ENCODE measurements around the gene DHX40.

Gene DHX40

GRCh38 chr17:59641799-59642484 is 76.5 kb downstream of the DHX40 start:
- Histone ChIP-seq H4K20me1 (ENCODE audit: insufficient read depth, low read length) (peaks cover 80% of the 10 kb centered on the region), H3K9ac (ENCODE audit: low read length) (no peak overlapping the region), H3K4me3 (ENCODE audit: low read length) (no peak overlapping the region; the same call in 1 of the 2 replicates), H3K27ac (ENCODE audit: low read length) (peak overlapping the region; percentile 21; the same call in 1 of the 2 replicates), H2AFZ (ENCODE audit: low read length) (no peak overlapping the region), H3K4me2 (ENCODE audit: low read depth, low read length) (peak overlapping the region; percentile 48), H3K4me1 (ENCODE audit: low read length) (peaks cover 22% of the 10 kb centered on the region), H3K27me3 (replicated peaks; ENCODE audit: insufficient read depth, low read length) (no peaks in the 10 kb centered on the region), H3K36me3 (replicated peaks; ENCODE audit: insufficient read depth, low read length) (peaks cover 13% of the 10 kb centered on the region; the same call in 1 of the 2 replicates), H3K9me2 (replicated peaks; ENCODE audit: insufficient read depth, low read length) (no peaks in the 10 kb centered on the region), H3K79me2 (ENCODE audit: low read length) (peaks cover 97% of the 10 kb centered on the region), H3F3A (ENCODE audit: insufficient read depth, low read length) (peaks cover 18% of the 10 kb centered on the region), H3K9me3 (replicated peaks; ENCODE audit: insufficient read depth, low read length) (no peaks in the 10 kb centered on the region)
- peak; percentile 85 for DNase-seq
- TF ChIP-seq EZH2phosphoT487 (IDR thresholded peaks at IDR 0.05; ENCODE audit: low read length), result no peak
- TF ChIP-seq EZH2 (optimal IDR thresholded peaks at IDR 0.05; ENCODE audit: low read depth, low read length), result no peak
- TF ChIP-seq CTCF (IDR thresholded peaks at IDR 0.05; ENCODE audit: low read length), result no peak

- Histone ChIP-seq H4K20me1 (ENCODE audit: insufficient read depth, low read length) (peaks cover 84% of the 10 kb centered on the region), H3K9me2 (replicated peaks; ENCODE audit: insufficient read depth, low read length) (no peaks in the 10 kb centered on the region), H3F3A (ENCODE audit: insufficient read depth, low read length) (peaks cover 18% of the 10 kb centered on the region), H3K4me2 (ENCODE audit: low read depth, low read length) (peak overlapping the region; percentile 48), H3K36me3 (replicated peaks; ENCODE audit: insufficient read depth, low read length) (peaks cover 13% of the 10 kb centered on the region; the same call in 1 of the 2 replicates), H3K9me3 (replicated peaks; ENCODE audit: insufficient read depth, low read length) (no peaks in the 10 kb centered on the region), H3K9ac (ENCODE audit: low read length) (no peak overlapping the region), H3K4me3 (ENCODE audit: low read length) (no peak overlapping the region; the same call in 1 of the 2 replicates), H3K79me2 (ENCODE audit: low read length) (peaks cover 98% of the 10 kb centered on the region), H3K27me3 (replicated peaks; ENCODE audit: insufficient read depth, low read length) (no peaks in the 10 kb centered on the region), H3K4me1 (ENCODE audit: low read length) (peaks cover 22% of the 10 kb centered on the region), H3K27ac (ENCODE audit: low read length) (no peak overlapping the region), H2AFZ (ENCODE audit: low read length) (no peak overlapping the region)
- TF ChIP-seq CTCF (IDR thresholded peaks at IDR 0.05; ENCODE audit: low read length) (no peak), EZH2phosphoT487 (IDR thresholded peaks at IDR 0.05; ENCODE audit: low read length) (no peak), EZH2 (optimal IDR thresholded peaks at IDR 0.05; ENCODE audit: low read depth, low read length) (no peak)
- no peak for DNase-seq
Measured at GRCh38 chr17:59642565-59642964, 77.2 kb downstream of the DHX40 start.

GRCh38 chr17:59643159-59644140 is 78.0 kb downstream of the DHX40 start:
- no peak overlapping the region for H3K9ac ChIP-seq (ENCODE audit: low read length)
- TF ChIP-seq CTCF (IDR thresholded peaks at IDR 0.05; ENCODE audit: low read length) (no peak), EZH2phosphoT487 (IDR thresholded peaks at IDR 0.05; ENCODE audit: low read length) (no peak), EZH2 (optimal IDR thresholded peaks at IDR 0.05; ENCODE audit: low read depth, low read length) (no peak)

More at GRCh38 chr17:59643159-59644140, 78.0 kb downstream of the DHX40 start:
- Histone ChIP-seq H3K27ac (ENCODE audit: low read length) (no peak overlapping the region), H3K79me2 (ENCODE audit: low read length) (peaks cover 98% of the 10 kb centered on the region), H3K36me3 (replicated peaks; ENCODE audit: insufficient read depth, low read length) (peaks cover 17% of the 10 kb centered on the region; the same call in 1 of the 2 replicates), H2AFZ (ENCODE audit: low read length) (no peak overlapping the region), H3K27me3 (replicated peaks; ENCODE audit: insufficient read depth, low read length) (no peaks in the 10 kb centered on the region), H3K4me3 (ENCODE audit: low read length) (no peak overlapping the region), H3F3A (ENCODE audit: insufficient read depth, low read length) (peaks cover 18% of the 10 kb centered on the region), H4K20me1 (ENCODE audit: insufficient read depth, low read length) (peaks cover 79% of the 10 kb centered on the region), H3K4me1 (ENCODE audit: low read length) (peaks cover 22% of the 10 kb centered on the region), H3K9me3 (replicated peaks; ENCODE audit: insufficient read depth, low read length) (no peaks in the 10 kb centered on the region), H3K9me2 (replicated peaks; ENCODE audit: insufficient read depth, low read length) (no peaks in the 10 kb centered on the region), H3K4me2 (ENCODE audit: low read depth, low read length) (no peak overlapping the region)
- DNase-seq, result no peak
